ENCODE measurements around the gene RHCG.

GRCh38 chr15:89447676-89448075 is 48.7 kb downstream of the RHCG start:
- no peak for TF ChIP-seq POLR2A (IDR thresholded peaks at IDR 0.05)
- TF ChIP-seq, protein P1, sequence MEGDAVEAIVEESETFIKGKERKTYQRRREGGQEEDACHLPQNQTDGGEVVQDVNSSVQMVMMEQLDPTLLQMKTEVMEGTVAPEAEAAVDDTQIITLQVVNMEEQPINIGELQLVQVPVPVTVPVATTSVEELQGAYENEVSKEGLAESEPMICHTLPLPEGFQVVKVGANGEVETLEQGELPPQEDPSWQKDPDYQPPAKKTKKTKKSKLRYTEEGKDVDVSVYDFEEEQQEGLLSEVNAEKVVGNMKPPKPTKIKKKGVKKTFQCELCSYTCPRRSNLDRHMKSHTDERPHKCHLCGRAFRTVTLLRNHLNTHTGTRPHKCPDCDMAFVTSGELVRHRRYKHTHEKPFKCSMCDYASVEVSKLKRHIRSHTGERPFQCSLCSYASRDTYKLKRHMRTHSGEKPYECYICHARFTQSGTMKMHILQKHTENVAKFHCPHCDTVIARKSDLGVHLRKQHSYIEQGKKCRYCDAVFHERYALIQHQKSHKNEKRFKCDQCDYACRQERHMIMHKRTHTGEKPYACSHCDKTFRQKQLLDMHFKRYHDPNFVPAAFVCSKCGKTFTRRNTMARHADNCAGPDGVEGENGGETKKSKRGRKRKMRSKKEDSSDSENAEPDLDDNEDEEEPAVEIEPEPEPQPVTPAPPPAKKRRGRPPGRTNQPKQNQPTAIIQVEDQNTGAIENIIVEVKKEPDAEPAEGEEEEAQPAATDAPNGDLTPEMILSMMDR (IDR thresholded peaks at IDR 0.05) = no peak

Measured in Peyer's patch (tissue), 4 donors.